GM12892 (cell line): ENCODE results near the gene PRR16.

Source experiments
- POLR2A ChIP-seq: IDR thresholded peaks from 2 replicates; pipeline ENCODE4 v1.6.1; 2011; ENCODE audit warnings: low read depth, low read length, control low read depth
- POLR2AphosphoS5 ChIP-seq: IDR thresholded peaks from 2 replicates; pipeline ENCODE4 v1.6.1; 2011; ENCODE audit warnings: low read depth, low read length, control low read depth
- TAF1 ChIP-seq: IDR thresholded peaks from 2 replicates; pipeline ENCODE4 v1.6.1; 2011; ENCODE audit warnings: low read depth, mild to moderate bottlenecking, control low read depth, low read length, borderline replicate concordance

- TF ChIP-seq POLR2A (no peak), POLR2AphosphoS5 (no peak), TAF1 (no peak)
Measured at GRCh38 chr5:120690621-120691407, 226.7 kb downstream of the PRR16 start.
